Fibroblast of pulmonary artery (primary cell): Measurements from ENCODE around the gene SUFU.

Experiments
- DNase-seq: peaks from one replicate; pipeline ENCODE4 v3.0.0-alpha.2; 2010; ENCODE audit warnings: low read depth
- H3K4me3 ChIP-seq: replicated peaks from 2 replicates; pipeline ENCODE4 v1.5.1; 2011; ENCODE audit warnings: low read depth, mild to moderate bottlenecking, control low read depth, low read length, moderate library complexity
- CTCF ChIP-seq: IDR thresholded peaks from 2 replicates; pipeline ENCODE4 v1.5.1; 2011; ENCODE audit warnings: mild to moderate bottlenecking, control low read depth, low read length, inconsistent platforms; ENCODE audit errors: missing control alignments

Gene SUFU

GRCh38 chr10:102538811-102539210 lies 35.0 kb downstream of the SUFU start:
- DNase-seq: no peak
- no peak for TF ChIP-seq CTCF
- H3K4me3 ChIP-seq: no peak overlapping the region

- peak; percentile 46 for DNase-seq
- H3K4me3 ChIP-seq: no peak overlapping the region
- peak; percentile 54 for TF ChIP-seq CTCF
Measured at GRCh38 chr10:102540023-102540422, 36.3 kb downstream of the SUFU start.

- peak; percentile 54 for DNase-seq
- TF ChIP-seq CTCF: no peak
- no peak overlapping the region for H3K4me3 ChIP-seq
Measured at GRCh38 chr10:102542800-102543418, 39.1 kb downstream of the SUFU start.

- TF ChIP-seq CTCF: no peak
- no peak for DNase-seq
- H3K4me3 ChIP-seq: no peak overlapping the region
Measured at GRCh38 chr10:102545265-102545871, 41.6 kb downstream of the SUFU start.

- H3K4me3 ChIP-seq: no peak overlapping the region
- no peak for DNase-seq
- TF ChIP-seq CTCF: no peak
Measured at GRCh38 chr10:102545997-102546396, 42.2 kb downstream of the SUFU start.

GRCh38 chr10:102546606-102547320 lies 43.0 kb downstream of the SUFU start:
- no peak overlapping the region for H3K4me3 ChIP-seq
- TF ChIP-seq CTCF: no peak
- no peak for DNase-seq
